Measurements from ENCODE around the gene OBSCN.

OBSCN gene

DNA sequence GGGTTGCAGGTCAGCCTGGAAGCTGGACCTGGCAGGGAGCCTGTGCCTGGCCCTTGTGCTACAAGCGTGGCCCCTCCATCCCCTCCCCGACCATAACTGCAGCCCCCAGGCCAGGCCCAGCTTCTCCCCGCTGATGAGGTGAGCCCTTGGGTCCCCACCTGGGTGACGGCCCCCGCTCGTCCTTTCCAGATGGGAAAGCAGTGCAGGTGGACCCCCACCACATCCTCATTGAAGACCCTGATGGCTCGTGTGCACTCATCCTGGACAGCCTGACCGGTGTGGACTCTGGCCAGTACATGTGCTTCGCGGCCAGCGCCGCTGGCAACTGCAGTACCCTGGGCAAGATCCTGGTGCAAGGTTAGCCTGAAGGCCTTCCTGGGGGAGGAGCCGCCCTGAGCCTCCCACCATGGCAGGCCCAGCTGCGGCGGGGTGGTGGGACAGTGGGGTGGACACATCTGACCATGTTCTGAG lies 141.9 kb downstream of the OBSCN start:
- TF ChIP-seq ZFX (IDR thresholded peaks at IDR 0.05), result no peak
- TF ChIP-seq, protein P1, sequence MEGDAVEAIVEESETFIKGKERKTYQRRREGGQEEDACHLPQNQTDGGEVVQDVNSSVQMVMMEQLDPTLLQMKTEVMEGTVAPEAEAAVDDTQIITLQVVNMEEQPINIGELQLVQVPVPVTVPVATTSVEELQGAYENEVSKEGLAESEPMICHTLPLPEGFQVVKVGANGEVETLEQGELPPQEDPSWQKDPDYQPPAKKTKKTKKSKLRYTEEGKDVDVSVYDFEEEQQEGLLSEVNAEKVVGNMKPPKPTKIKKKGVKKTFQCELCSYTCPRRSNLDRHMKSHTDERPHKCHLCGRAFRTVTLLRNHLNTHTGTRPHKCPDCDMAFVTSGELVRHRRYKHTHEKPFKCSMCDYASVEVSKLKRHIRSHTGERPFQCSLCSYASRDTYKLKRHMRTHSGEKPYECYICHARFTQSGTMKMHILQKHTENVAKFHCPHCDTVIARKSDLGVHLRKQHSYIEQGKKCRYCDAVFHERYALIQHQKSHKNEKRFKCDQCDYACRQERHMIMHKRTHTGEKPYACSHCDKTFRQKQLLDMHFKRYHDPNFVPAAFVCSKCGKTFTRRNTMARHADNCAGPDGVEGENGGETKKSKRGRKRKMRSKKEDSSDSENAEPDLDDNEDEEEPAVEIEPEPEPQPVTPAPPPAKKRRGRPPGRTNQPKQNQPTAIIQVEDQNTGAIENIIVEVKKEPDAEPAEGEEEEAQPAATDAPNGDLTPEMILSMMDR (conservative IDR thresholded peaks at IDR 0.05), result no peak
- no peak overlapping the region for H3K27ac ChIP-seq

DNA sequence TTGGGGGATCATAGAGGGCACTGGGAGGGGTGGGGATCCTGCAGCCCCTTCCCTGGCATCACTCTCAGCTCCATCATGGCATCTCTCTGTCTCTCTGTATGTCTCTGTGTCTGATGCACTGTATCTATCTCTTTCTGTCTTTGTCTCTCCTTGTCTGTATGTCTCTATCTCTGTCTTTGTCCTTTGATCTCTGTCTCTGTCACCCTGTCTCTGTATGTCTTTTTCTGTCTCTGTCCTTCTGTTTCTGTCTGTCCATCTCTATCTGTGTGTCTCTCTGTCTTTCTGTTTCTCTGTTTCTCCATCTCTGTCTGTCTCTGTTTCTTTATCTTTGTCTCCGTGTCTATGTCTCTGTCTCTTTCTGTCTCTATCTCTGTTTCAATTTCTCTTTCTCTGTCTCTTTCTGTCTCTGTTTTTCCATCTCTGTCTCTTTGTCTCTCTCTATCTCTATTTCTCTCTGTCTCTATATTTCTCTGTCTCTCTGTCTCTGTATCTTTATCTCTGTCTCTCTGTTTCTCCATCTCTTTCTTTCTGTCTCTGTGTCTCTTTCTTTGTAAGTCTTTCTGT lies 142.4 kb downstream of the OBSCN start:
- H3K27ac ChIP-seq, result no peak overlapping the region
- TF ChIP-seq, protein P1 (conservative IDR thresholded peaks at IDR 0.05), result no peak
- no peak for TF ChIP-seq ZFX (IDR thresholded peaks at IDR 0.05)

DNA sequence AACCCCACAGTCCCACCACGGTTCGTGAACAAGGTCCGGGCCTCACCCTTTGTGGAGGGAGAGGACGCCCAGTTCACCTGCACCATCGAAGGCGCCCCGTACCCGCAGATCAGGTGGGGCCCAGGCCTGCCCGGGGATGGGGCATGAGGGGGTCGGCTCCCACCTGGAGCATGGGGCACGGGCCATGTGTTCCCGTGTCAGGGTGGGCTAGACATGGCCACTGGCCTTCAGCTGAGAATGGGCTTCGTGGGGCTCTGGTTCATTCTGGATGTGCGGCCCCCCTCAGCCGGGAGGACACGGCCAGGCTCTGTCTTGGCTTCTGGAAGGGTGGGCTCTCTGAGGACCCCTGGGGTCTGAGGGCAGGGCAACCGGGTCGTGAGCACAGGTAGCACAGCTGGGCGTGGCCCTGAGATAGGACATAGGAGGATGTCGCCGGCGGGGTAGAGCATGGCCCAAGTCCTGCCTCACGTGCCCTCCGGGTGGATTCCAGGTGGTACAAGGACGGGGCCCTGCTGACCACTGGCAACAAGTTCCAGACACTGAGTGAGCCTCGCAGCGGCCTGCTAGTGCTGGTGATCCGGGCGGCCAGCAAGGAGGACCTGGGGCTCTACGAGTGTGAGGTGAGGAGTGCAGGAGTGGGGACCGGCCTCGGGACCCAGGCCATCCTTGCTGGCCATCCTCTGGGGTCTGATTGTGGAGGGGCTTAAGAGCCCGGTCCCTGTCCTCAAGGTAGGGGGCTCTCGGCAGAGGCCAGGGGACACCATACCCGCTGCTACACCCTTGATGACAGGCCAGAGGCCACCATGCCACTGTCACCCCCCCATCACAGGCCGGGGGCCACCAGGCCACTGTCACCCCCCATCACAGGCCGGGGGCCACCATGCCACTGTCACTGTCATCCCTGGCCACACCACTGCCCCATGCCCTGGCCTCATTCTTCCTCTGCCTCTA lies 143.3 kb downstream of the OBSCN start:
- no peak for TF ChIP-seq ZFX (IDR thresholded peaks at IDR 0.05)
- TF ChIP-seq, protein P1 (conservative IDR thresholded peaks at IDR 0.05), result no peak
- no peak overlapping the region for H3K27ac ChIP-seq

DNA sequence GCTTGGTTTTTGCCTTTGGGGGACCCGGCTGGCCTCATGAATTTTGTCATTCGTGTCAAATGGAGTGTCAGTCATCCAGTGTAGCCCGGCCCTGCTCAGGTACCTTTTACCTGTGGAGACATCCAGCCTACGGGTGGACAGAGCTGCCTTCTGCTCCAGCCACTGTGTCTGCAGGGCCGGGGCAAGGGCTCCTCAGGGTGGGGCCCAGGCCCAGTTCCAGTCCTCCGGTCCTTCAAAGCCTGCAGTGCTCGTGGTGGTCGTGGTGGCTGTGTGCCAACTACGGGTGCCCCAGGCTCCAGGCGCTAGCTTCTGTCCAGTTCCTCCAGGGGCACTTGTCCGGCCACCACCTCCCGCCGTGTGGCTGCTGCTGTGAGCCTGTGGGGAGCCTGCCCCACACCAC lies 144.0 kb downstream of the OBSCN start:
- no peak overlapping the region for H3K27ac ChIP-seq
- TF ChIP-seq, protein P1 (conservative IDR thresholded peaks at IDR 0.05), result no peak

DNA sequence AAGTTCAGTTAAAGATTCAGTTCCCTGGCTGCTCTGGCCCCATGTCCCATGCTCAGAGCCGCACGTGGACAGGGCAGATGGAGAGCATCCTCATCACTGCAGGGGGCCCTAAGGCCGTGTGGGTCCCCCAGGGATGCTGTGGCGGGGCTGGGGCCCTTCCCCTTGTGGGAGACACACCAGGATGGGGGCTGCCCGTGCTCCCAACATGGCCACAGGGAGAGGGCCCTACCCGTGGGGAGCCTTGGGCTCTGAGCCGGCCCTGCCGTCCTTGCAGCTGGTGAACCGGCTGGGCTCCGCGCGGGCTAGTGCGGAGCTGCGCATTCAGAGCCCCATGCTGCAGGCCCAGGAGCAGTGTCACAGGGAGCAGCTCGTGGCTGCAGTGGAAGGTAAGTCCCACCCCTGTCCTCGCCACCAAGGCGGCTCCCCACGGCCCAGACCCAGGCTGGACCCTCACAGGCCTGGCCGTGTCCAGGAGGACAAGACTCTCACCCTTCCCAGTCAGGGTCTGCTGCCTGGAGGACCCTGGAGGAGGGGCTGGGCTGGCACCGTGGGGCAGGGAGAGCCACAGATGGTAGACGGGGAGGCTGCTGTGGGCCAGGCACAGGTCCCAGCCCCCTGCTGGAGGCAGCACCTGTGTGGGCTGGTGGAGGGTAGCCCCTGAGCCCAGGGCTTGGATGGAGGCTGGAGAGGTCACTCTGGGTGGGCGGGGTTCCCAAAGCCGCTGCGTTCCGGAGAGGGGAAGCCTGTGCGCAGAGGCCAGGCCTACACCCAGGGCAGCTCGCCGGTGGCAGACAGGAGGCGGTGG lies 145.0 kb downstream of the OBSCN start:
- TF ChIP-seq ZFX (IDR thresholded peaks at IDR 0.05), result no peak
- TF ChIP-seq, protein P1 (conservative IDR thresholded peaks at IDR 0.05), result no peak
- no peak overlapping the region for H3K27ac ChIP-seq

DNA sequence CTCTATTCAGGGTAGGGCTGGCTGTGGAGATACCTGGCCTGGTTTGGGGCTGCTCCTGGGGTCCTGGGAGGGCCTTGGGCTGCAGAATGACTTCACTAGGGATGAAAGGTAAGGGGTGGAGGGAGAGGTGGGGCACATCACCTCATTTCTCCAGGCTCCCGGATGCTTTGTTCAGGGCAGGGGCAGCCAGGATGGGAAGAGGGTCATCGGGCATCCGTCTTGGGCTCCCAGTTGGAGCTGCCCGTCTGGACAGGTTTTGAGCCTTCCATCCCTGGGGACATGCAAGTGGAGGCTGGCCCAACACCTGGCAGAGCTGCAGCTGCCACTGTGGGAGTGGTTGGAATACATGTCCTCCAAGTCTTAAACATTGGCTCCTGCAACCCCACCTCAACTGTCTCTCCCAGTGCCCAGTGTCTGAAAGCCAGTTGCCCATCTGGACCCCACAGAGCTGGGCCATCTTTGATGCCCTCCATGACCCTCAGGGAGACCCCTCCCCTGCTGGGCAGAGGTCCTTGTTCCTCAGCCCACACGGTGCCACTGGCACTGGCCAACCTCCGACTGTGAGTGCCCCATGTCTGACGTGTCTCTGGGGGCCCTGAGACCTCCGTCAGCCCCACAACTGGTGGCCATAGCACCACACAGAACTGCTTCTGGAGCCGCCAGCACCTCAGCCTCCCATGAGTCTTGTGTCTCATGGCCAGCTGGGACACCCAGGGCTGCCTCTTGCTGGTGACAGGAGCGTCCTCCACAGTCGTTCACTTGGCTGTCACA lies 145.9 kb downstream of the OBSCN start:
- no peak for TF ChIP-seq ZFX (IDR thresholded peaks at IDR 0.05)
- TF ChIP-seq, protein P1 (conservative IDR thresholded peaks at IDR 0.05), result no peak
- no peak overlapping the region for H3K27ac ChIP-seq

Data from C4-2B (cell line).